ENCODE results near the gene AKR1B15. TPM values are rescaled to one million over a fixed set of nuclear protein-coding genes. Genes with fewer than 3 reads are reported as not detected.

AKR1B15 gene
- total RNA-seq, 4 donors from 2014 or later: not detected

- no peak for DNase-seq (ENCODE audit: low spot score in 2 of 2)
- intact Hi-C loops (cut with DNase I; ENCODE audit: low total_unique reads): no loop called here
- TF ChIP-seq POLR2A (IDR thresholded peaks at IDR 0.05) (no peak), CTCF (IDR thresholded peaks at IDR 0.05) (no peak)
- no peak overlapping the region for H3K4me3 ChIP-seq (ENCODE audit: low read depth, poor library complexity, severe bottlenecking)
- 67 to 69% methylated on average over 7 of the region's 7 CpGs for WGBS, 2 donors
Observed at GRCh38 chr7:134622303-134622995, 73.5 kb downstream of the AKR1B15 start.

- 55 to 57% methylated on average over 2 of the region's 2 CpGs for WGBS, 2 donors
- no peak for DNase-seq (ENCODE audit: low spot score in 2 of 2)
- intact Hi-C loops (cut with DNase I; ENCODE audit: low total_unique reads): no loop called here
- TF ChIP-seq CTCF (IDR thresholded peaks at IDR 0.05) (no peak), POLR2A (IDR thresholded peaks at IDR 0.05) (no peak)
- H3K4me3 ChIP-seq (ENCODE audit: low read depth, poor library complexity, severe bottlenecking): no peak overlapping the region
Observed at GRCh38 chr7:134623193-134623592, 74.3 kb downstream of the AKR1B15 start.

DNA sequence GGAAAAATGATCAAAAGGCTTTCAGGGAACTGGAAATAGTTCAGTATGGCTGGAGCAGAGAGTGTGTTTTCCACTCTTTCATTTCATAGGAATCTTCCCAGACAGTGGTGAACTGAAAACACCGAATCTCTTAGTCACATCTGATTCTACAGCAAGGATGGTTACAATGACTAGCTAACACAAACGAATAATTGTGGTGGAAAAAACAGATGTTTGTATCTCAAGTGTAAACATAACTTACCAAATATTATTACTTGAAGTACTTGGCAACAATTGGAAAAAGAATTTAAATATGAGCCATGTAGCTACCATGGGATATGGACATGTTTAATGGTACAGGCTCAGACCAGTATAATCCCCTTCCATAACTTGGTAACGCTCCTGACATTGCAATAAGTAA is 76.6 kb downstream of the AKR1B15 start:
- no peak overlapping the region for H3K4me3 ChIP-seq (ENCODE audit: low read depth, poor library complexity, severe bottlenecking)
- TF ChIP-seq CTCF (IDR thresholded peaks at IDR 0.05): no peak
- 21 to 31% methylated on average over 3 of the region's 3 CpGs for WGBS, 2 donors
- DNase-seq (ENCODE audit: low spot score in 2 of 2): no peak
- intact Hi-C loops (cut with DNase I; ENCODE audit: low total_unique reads): no loop called here

DNA sequence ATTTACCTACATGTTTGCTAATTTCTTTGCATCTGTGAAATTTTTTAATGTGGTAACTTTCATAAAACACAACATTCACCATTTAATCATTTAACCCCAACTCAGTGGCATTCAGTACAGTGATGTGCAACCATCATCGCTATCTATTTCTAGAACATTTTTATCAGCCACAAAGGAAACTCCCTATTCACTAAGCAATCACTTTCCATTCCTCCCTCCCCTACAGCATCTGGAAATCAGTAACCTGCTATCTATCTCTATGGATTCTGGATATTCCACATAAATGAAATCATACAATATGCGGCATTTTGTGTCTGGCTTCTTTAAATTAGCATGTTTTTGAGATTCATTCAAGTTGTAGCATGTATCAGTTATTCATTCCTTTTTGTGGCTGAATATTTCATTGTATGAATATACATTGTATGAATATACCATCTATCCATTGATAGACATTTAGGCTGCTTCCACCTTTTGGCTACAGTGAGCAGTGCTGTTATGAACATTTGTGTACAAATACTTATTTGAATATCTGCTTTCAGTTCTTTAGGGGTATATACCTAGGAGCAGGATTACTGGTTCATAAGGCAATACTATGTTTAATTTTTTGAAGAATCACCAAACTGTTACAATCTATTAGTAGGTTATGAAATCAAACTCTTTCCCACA is 78.3 kb downstream of the AKR1B15 start:
- TF ChIP-seq POLR2A (IDR thresholded peaks at IDR 0.05) (no peak), CTCF (IDR thresholded peaks at IDR 0.05) (no peak)
- H3K4me3 ChIP-seq (ENCODE audit: low read depth, poor library complexity, severe bottlenecking): no peak overlapping the region
- no peak for DNase-seq (ENCODE audit: low spot score in 2 of 2)
- WGBS, 2 donors: 61 to 65% methylated on average over 2 of the region's 2 CpGs
- intact Hi-C loops (cut with DNase I; ENCODE audit: low total_unique reads): no loop called here

DNA sequence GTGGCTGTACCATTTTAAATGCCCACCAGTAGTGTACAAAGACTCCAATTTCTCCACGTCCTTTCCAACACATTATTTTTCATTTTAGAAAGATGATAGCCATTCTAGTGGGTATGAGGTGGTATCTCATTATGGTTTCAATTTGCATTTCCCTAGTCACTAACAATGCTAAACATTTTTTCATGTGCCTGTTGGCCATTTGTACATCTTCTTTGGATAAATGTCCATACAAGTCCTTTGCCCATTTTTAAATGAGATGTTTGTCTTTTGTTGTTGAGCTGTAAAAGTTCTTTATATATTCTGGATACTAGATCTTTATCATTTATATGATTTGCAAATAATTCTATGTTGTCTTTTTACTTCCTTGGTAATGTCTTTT is 78.9 kb downstream of the AKR1B15 start:
- TF ChIP-seq POLR2A (IDR thresholded peaks at IDR 0.05) (no peak), CTCF (IDR thresholded peaks at IDR 0.05) (no peak)
- intact Hi-C loops (cut with DNase I; ENCODE audit: low total_unique reads): no loop called here
- DNase-seq (ENCODE audit: low spot score in 2 of 2): no peak
- WGBS, 2 donors: 0 to 33% methylated on average over 1 of the region's 1 CpG
- H3K4me3 ChIP-seq (ENCODE audit: low read depth, poor library complexity, severe bottlenecking): no peak overlapping the region

- H3K4me3 ChIP-seq (ENCODE audit: low read depth, poor library complexity, severe bottlenecking): no peak overlapping the region
- DNase-seq (ENCODE audit: low spot score in 2 of 2): no peak
- no peak for TF ChIP-seq POLR2A (IDR thresholded peaks at IDR 0.05)
- no peak for TF ChIP-seq CTCF (IDR thresholded peaks at IDR 0.05)
- intact Hi-C loops (cut with DNase I; ENCODE audit: low total_unique reads): no loop called here
Observed at GRCh38 chr7:134629445-134629844, 80.5 kb downstream of the AKR1B15 start.

Data from lower leg skin (tissue), 4 donors.